ENCODE measurements around the gene CYP2A7.
"Not testable (repeated sequence)": the region's sequence is repeated elsewhere in the genome, so short reads cannot be mapped to it uniquely, and the experiment has no call there.

CYP2A7 gene

GRCh38 chr19:40896418-40896796 lies 14.4 kb upstream of the CYP2A7 start:
- TF ChIP-seq ZFX (IDR thresholded peaks at IDR 0.05; ENCODE audit: borderline replicate concordance), result no peak
- TF ChIP-seq, protein P1, sequence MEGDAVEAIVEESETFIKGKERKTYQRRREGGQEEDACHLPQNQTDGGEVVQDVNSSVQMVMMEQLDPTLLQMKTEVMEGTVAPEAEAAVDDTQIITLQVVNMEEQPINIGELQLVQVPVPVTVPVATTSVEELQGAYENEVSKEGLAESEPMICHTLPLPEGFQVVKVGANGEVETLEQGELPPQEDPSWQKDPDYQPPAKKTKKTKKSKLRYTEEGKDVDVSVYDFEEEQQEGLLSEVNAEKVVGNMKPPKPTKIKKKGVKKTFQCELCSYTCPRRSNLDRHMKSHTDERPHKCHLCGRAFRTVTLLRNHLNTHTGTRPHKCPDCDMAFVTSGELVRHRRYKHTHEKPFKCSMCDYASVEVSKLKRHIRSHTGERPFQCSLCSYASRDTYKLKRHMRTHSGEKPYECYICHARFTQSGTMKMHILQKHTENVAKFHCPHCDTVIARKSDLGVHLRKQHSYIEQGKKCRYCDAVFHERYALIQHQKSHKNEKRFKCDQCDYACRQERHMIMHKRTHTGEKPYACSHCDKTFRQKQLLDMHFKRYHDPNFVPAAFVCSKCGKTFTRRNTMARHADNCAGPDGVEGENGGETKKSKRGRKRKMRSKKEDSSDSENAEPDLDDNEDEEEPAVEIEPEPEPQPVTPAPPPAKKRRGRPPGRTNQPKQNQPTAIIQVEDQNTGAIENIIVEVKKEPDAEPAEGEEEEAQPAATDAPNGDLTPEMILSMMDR (IDR thresholded peaks at IDR 0.05), result no peak
- no peak overlapping the region for H3K27ac ChIP-seq

DNA sequence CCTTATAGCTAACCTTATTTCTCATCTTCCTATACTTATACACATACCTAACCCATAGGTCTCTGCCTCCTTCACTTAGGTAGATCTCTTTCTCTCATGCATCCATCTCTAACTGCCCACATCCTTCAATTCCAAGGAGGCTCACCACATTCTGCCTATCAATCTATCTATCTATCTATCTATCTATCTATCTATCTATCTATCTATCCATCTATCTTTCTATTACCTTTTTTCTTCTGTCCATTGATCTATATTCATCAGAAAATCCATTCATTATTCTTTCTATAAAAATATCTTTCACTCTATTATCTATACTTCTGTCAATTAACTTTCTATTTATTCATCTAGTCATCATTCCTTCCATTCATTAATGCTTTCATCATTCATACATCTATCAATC lies 11.1 kb upstream of the CYP2A7 start:
- no peak overlapping the region for H3K27ac ChIP-seq
- TF ChIP-seq, protein P1 (IDR thresholded peaks at IDR 0.05), result no peak
- TF ChIP-seq ZFX (IDR thresholded peaks at IDR 0.05; ENCODE audit: borderline replicate concordance), result no peak

DNA sequence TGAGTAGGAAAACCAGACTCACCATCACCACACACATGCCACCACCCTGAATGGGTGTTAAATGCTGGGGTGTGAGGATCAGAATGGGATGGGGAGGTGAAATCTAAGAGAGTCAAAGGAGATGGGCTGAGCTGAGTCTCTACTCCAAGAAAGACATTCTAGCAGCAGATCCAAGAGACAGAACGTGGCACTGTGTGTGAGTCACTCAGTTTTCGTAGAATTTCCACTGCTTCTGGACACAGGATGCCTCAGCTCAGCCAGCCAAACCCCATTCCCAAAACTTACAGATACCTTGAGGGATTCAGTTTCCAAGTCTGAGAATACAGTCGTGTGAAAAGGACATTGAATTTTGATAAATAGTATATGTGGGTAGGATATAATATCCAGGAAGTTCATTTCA lies 7.3 kb upstream of the CYP2A7 start:
- H3K27ac ChIP-seq, result no peak overlapping the region
- TF ChIP-seq, protein P1 (IDR thresholded peaks at IDR 0.05), result no peak
- TF ChIP-seq ZFX (IDR thresholded peaks at IDR 0.05; ENCODE audit: borderline replicate concordance), result no peak

GRCh38 chr19:40888191-40888590 lies 6.2 kb upstream of the CYP2A7 start:
- no peak overlapping the region for H3K27ac ChIP-seq
- TF ChIP-seq, protein P1 (IDR thresholded peaks at IDR 0.05), result no peak
- TF ChIP-seq ZFX (IDR thresholded peaks at IDR 0.05; ENCODE audit: borderline replicate concordance), result no peak

- not testable (repeated sequence) for H3K27ac ChIP-seq
Observed at GRCh38 chr19:40884187-40884931, 2.3 kb upstream of the CYP2A7 start.

DNA sequence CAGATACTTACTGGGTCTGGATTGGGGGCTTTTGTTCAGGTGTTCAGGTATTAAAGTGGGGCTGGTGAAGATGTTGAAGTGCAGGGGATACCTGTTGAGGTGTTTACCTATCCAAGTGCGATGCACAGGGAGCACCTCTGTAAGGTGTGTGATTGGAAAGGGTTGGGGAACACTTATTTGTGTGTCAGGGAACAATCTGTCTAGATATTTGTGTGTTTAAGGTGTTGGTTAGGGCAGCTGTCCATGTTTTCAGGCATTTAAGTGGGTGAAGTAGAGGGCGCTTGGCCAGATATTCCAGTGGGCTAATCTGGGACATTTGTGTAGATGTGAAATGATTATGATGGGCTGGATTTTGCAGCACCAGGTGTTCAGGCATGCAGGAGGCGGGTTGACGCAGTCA lies 2.7 kb downstream of the CYP2A7 start:
- not testable (repeated sequence) for H3K27ac ChIP-seq

GRCh38 chr19:40875526-40875951 lies 6.5 kb downstream of the CYP2A7 start:
- not testable (repeated sequence) for H3K27ac ChIP-seq

DNA sequence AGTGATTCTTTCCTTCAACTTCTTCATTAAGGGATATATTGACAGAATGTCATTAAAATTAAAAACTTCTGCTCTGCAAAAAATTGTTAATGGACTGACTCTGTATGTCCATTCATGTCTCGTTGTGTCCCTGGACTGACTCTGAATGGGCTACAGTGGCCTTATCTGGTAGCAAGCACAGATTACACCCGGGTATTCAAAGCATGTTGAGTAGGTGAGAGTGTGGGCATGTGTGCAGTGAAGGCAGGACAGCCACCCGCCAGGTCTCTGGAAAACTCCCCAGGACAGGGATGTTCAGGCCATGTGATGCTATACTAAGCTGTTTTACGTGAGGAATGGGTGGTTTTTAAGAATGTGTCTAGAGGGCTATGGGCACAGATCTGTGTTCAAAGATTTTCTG lies 7.2 kb downstream of the CYP2A7 start:
- not testable (repeated sequence) for H3K27ac ChIP-seq

GRCh38 chr19:40873873-40874272 lies 8.2 kb downstream of the CYP2A7 start:
- H3K27ac ChIP-seq, result not testable (repeated sequence)

GRCh38 chr19:40872209-40872608 lies 9.8 kb downstream of the CYP2A7 start:
- TF ChIP-seq, protein P1 (IDR thresholded peaks at IDR 0.05), result no peak
- TF ChIP-seq ZFX (IDR thresholded peaks at IDR 0.05; ENCODE audit: borderline replicate concordance), result no peak
- H3K27ac ChIP-seq, result no peak overlapping the region
